Transverse colon (tissue), 4 donors: ENCODE measurements around the gene DMXL2. TPM values are rescaled to one million over a fixed set of nuclear protein-coding genes. Genes with fewer than 3 reads are reported as not detected.

Experiments used
- DNase-seq: peaks from one replicate; pipeline ENCODE4 v3.0.0-alpha.2; 2019
- H3K27ac ChIP-seq, 4 donors: fragments of 200-600 bp; sonication (generic); 2 replicates each; pipeline ENCODE4 v1.5.1; 2016 to 2018; ENCODE audit warnings: inconsistent platforms in 4 of 4
- H3K27me3 ChIP-seq: fragments of 200-600 bp; sonication (generic); 2 replicates; pipeline ENCODE4 v1.5.1; 2017; ENCODE audit warnings: inconsistent platforms
- H3K36me3 ChIP-seq, 4 donors: fragments of 200-600 bp; sonication (generic); 2 replicates each; pipeline ENCODE4 v1.5.1; 2017 to 2019; ENCODE audit warnings: inconsistent platforms in 4 of 4
- H3K4me1 ChIP-seq, 4 donors: fragments of 200-600 bp; sonication (generic); 2 replicates each; pipeline ENCODE4 v1.5.1; 2017 to 2020; ENCODE audit warnings: inconsistent platforms in 4 of 4
- H3K4me3 ChIP-seq, 4 donors: fragments of 200-600 bp; sonication (generic); 1 replicate in 1 of 4; 2 replicates in 3 of 4; pipeline versions ENCODE4 v1.5.1 to v1.6.1; 2017 to 2019; ENCODE audit warnings: inconsistent platforms in 4 of 4
- H3K9me3 ChIP-seq, 2 donors: fragments of 200-600 bp; sonication (generic); 2 replicates each; pipeline ENCODE4 v1.5.1; 2017 to 2019; ENCODE audit warnings: inconsistent platforms in 2 of 2
- CTCF ChIP-seq, 5 experiments: fragments of 200-600 bp in 3 of 5; fragments of 450-650 bp in 2 of 5; sonication (generic) in 3 of 5; IDR thresholded peaks; 1 replicate in 2 of 5; 2 replicates in 3 of 5; pipeline ENCODE4 v1.5.1; 2016 to 2017; ENCODE audit warnings: antibody characterized with exemption in 5 of 5, inconsistent platforms in 3 of 5, mild to moderate bottlenecking in 2 of 5, moderate library complexity in 1 of 5
- EP300 ChIP-seq: sonication (generic); formaldehyde crosslinking; IDR thresholded peaks from one replicate; pipeline ENCODE4 v1.6.1; 2017; ENCODE audit warnings: antibody characterized with exemption, low read depth
- POLR2A ChIP-seq: fragments of 450-650 bp; IDR thresholded peaks from one replicate; pipeline ENCODE4 v1.6.1; 2016; ENCODE audit warnings: antibody characterized with exemption, mild to moderate bottlenecking, moderate library complexity
- POLR2AphosphoS5 ChIP-seq, 3 donors: sonication (generic); formaldehyde crosslinking; IDR thresholded peaks; one replicate each; pipeline ENCODE4 v1.6.1; 2016; ENCODE audit warnings: antibody characterized with exemption in 3 of 3
- WGBS, 2 donors: methylation state at CpG; one replicate each; pipeline ENCODE4 v1.1.5; 2018; ENCODE audit warnings: low coverage in 1 of 2; 5-methylcytosine and 5-hydroxymethylcytosine counted together
- in situ Hi-C, 4 donors: fragments of 200-750 bp; cut with MboI; loops; one replicate each; pipeline versions ENCODE4 v1.15.0 to v1.15.1; 2017; ENCODE audit warnings: low sequenced_read_pairs in 3 of 4, low pct_ligation_motif_present in 1 of 4, low pct_unique_long_range_greater_than_20kb in 1 of 4
- intact Hi-C: fragments of 100-400 bp; cut with DNase I; formaldehyde crosslinking; loops from one replicate; pipeline ENCODE4 v1.15.1; 2023; ENCODE audit warnings: low total_unique reads
- total RNA-seq, 4 donors: library from RNA; depleted of rRNA; stranded (reverse); fragments of >200 nt; gene quantifications; one replicate each; pipeline ENCODE4 v1.1.0, GENCODE V29; 2016

Gene DMXL2
- total RNA-seq, 4 donors from 2014 or later = 35.8 to 75.9 (median 56.0) TPM

- 66 to 67% methylated on average over 5 of the region's 5 CpGs for WGBS, 2 donors
- in situ Hi-C loops (no loop called here), intact Hi-C loops (no loop called here)
- no peak for DNase-seq
- Histone ChIP-seq H3K27ac (peak overlapping the region in 1 of 4 donors; percentile 6), H3K4me3 (no peak overlapping the region), H3K4me1 (no peaks in the 10 kb centered on the region), H3K9me3 (no peaks in the 10 kb centered on the region), H3K27me3 (no peaks in the 10 kb centered on the region), H3K36me3 (no peaks in the 10 kb centered on the region)
- TF ChIP-seq POLR2AphosphoS5 (IDR thresholded peaks at IDR 0.05) = no peak
- no peak for TF ChIP-seq EP300
- no peak for TF ChIP-seq CTCF (IDR thresholded peaks at IDR 0.05)
- no peak for TF ChIP-seq POLR2A
Observed at GRCh38 chr15:51585986-51586385, 36.6 kb downstream of the DMXL2 start.

DNA sequence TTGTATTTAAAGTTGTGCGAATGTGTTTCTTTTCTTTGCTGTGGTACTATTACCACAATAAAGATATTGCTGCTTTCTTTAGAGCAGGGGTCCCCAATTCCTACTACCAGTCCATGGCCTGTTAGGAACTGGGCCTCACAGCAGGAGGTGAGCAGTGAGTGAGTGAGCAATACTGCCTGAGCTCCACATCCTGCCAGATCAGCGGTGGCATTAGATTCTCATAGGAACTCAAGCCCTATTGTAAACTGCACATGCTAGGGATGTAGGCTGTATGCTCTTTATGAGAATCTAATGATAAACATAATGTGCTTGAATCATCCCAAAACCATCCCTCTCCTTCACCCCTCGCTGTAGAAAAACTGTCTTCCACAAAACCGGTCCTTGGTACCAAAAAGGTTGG lies 41.6 kb downstream of the DMXL2 start:
- in situ Hi-C loops = no loop called here

GRCh38 chr15:51580385-51580784 lies 42.2 kb downstream of the DMXL2 start:
- no peak for DNase-seq
- no peak overlapping the region for H3K4me3 ChIP-seq
- no peak overlapping the region for H3K27ac ChIP-seq
- no peak for TF ChIP-seq CTCF (IDR thresholded peaks at IDR 0.05)
- no peak for TF ChIP-seq POLR2A
- TF ChIP-seq EP300 = no peak
- no peak for TF ChIP-seq POLR2AphosphoS5 (IDR thresholded peaks at IDR 0.05)
- peaks cover 4 to 24% (median 7%) of the 10 kb centered on the region in 4 donors for H3K4me1 ChIP-seq
- WGBS, 2 donors = 79 to 82% methylated on average over 2 of the region's 2 CpGs
- no peaks in the 10 kb centered on the region for H3K9me3 ChIP-seq
- H3K27me3 ChIP-seq = no peaks in the 10 kb centered on the region
- intact Hi-C loops (no loop called here), in situ Hi-C loops (no loop called here)
- H3K36me3 ChIP-seq = no peaks in the 10 kb centered on the region

More for the DNA sequence above, 41.6 kb downstream of the DMXL2 start:
- DNase-seq = no peak
- 82 to 88% methylated on average over 3 to 4 of the region's 4 CpGs for WGBS, 2 donors
- H3K27ac ChIP-seq = no peak overlapping the region
- no peaks in the 10 kb centered on the region for H3K36me3 ChIP-seq
- intact Hi-C loops = no loop called here
- peaks cover 4 to 24% (median 7%) of the 10 kb centered on the region in 4 donors for H3K4me1 ChIP-seq
- no peak for TF ChIP-seq CTCF (IDR thresholded peaks at IDR 0.05)
- no peak for TF ChIP-seq POLR2A
- H3K4me3 ChIP-seq = no peak overlapping the region
- no peaks in the 10 kb centered on the region for H3K9me3 ChIP-seq
- no peaks in the 10 kb centered on the region for H3K27me3 ChIP-seq

- no peaks in the 10 kb centered on the region for H3K9me3 ChIP-seq
- TF ChIP-seq EP300 (no peak), POLR2A (no peak), CTCF (IDR thresholded peaks at IDR 0.05) (no peak), POLR2AphosphoS5 (IDR thresholded peaks at IDR 0.05) (no peak)
- WGBS, 2 donors = 97 to 100% methylated on average over 1 to 2 of the region's 2 CpGs
Observed at GRCh38 chr15:51579012-51579411, 43.6 kb downstream of the DMXL2 start.

More at GRCh38 chr15:51579012-51579411, 43.6 kb downstream of the DMXL2 start:
- H3K36me3 ChIP-seq = no peaks in the 10 kb centered on the region
- no peaks in the 10 kb centered on the region for H3K27me3 ChIP-seq
- H3K27ac ChIP-seq = no peak overlapping the region
- H3K4me3 ChIP-seq = no peak overlapping the region
- in situ Hi-C loops (no loop called here), intact Hi-C loops (no loop called here)
- peaks cover 4 to 24% (median 7%) of the 10 kb centered on the region in 4 donors for H3K4me1 ChIP-seq
- no peak for DNase-seq
